Measurements from ENCODE around the gene GAS2. TPM values are rescaled to one million over a fixed set of nuclear protein-coding genes. Genes with fewer than 3 reads are reported as not detected.

GAS2 gene
- total RNA-seq, 1 experiment from 2014 or later: 9.4 TPM

DNA sequence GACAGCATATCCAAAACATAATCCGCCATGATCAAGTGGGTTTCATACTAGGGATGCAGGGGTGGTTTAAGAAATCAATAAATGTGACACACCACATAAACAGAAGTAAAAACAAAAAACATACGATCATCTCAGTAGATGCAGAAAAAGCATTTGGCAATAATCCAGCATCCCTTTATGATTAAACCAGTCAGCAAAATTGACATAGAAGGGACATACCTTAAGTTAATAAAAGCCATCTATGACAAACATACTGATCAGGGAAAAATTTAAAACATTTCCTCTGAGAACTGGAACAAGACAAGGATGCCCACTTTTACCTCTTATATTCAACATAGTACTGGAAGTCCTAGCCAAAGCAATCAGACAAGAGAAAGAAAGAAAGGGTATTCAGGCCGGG lies 49.6 kb downstream of the GAS2 start:
- Mint-ChIP-seq H3K4me1 (ENCODE audit: low read depth, unreplicated experiment) (no peaks in the 10 kb centered on the region), H3K36me3 (ENCODE audit: insufficient read depth, unreplicated experiment) (no peaks in the 10 kb centered on the region), H3K27me3 (ENCODE audit: insufficient read depth, unreplicated experiment) (no peaks in the 10 kb centered on the region), H3K9me3 (ENCODE audit: unreplicated experiment) (peaks cover 16% of the 10 kb centered on the region), H3K27ac (ENCODE audit: unreplicated experiment) (no peak overlapping the region), H3K4me3 (ENCODE audit: unreplicated experiment) (no peak overlapping the region)
- Histone ChIP-seq H3K4me3 (ENCODE audit: low read depth, low read length) (no peak overlapping the region), H3K9me3 (peaks cover 6% of the 10 kb centered on the region; the same call in 1 of the 2 replicates), H3K4me1 (peaks cover 8% of the 10 kb centered on the region), H3K36me3 (ENCODE audit: control insufficient read depth, insufficient read depth, low read length) (no peaks in the 10 kb centered on the region), H3K27me3 (replicated peaks; ENCODE audit: control insufficient read depth, insufficient read depth, low read length) (no peaks in the 10 kb centered on the region)
- no TSS peak for BruUV-seq (replicated peaks)
- CTCF ChIA-PET: no interaction called here
- intact Hi-C loops (cut with micrococcal nuclease; ENCODE audit: unreplicated experiment): no loop called here
- DNase-seq: no peak
- TF ChIP-seq, protein P1, sequence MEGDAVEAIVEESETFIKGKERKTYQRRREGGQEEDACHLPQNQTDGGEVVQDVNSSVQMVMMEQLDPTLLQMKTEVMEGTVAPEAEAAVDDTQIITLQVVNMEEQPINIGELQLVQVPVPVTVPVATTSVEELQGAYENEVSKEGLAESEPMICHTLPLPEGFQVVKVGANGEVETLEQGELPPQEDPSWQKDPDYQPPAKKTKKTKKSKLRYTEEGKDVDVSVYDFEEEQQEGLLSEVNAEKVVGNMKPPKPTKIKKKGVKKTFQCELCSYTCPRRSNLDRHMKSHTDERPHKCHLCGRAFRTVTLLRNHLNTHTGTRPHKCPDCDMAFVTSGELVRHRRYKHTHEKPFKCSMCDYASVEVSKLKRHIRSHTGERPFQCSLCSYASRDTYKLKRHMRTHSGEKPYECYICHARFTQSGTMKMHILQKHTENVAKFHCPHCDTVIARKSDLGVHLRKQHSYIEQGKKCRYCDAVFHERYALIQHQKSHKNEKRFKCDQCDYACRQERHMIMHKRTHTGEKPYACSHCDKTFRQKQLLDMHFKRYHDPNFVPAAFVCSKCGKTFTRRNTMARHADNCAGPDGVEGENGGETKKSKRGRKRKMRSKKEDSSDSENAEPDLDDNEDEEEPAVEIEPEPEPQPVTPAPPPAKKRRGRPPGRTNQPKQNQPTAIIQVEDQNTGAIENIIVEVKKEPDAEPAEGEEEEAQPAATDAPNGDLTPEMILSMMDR (IDR thresholded peaks at IDR 0.05; ENCODE audit: insufficient read depth in 1 of 2, low read depth in 1 of 2, low read length in 1 of 2, severe bottlenecking in 1 of 2, unreplicated experiment in 1 of 2): no peak
- POLR2A ChIA-PET: no interaction called here

DNA sequence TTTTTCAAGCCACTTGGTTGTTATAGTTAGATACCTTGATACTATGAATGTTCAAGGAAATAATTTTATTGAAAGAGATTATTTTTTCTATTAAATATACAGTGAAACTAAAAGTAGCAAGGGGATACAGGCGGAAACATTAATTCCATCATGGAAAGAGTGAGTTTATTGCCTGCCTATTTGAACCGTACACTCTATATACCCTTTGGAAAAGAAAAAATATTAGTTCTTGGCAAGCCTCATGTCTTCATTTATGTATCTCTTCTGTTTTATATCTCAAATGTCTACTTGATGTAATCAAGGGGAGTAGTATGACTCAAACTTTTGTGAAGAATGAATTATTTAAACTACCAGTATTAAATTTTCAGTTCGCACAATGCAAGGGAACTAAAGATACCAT lies 54.0 kb downstream of the GAS2 start:
- no peak overlapping the region for H3K27ac Mint-ChIP-seq (ENCODE audit: unreplicated experiment)
- TF ChIP-seq, protein P1 (IDR thresholded peaks at IDR 0.05; ENCODE audit: insufficient read depth in 1 of 2, low read depth in 1 of 2, low read length in 1 of 2, severe bottlenecking in 1 of 2, unreplicated experiment in 1 of 2): no peak
- no peak overlapping the region for H3K4me3 Mint-ChIP-seq (ENCODE audit: unreplicated experiment)
- peaks cover 5% of the 10 kb centered on the region; the same call in 1 of the 2 replicates for H3K4me1 ChIP-seq
- no peaks in the 10 kb centered on the region for H3K27me3 ChIP-seq (replicated peaks; ENCODE audit: control insufficient read depth, insufficient read depth, low read length)
- ChIA-PET CTCF (no interaction called here), POLR2A (no interaction called here)
- H3K27me3 Mint-ChIP-seq (ENCODE audit: insufficient read depth, unreplicated experiment): no peaks in the 10 kb centered on the region
- no peaks in the 10 kb centered on the region for H3K9me3 ChIP-seq
- peaks cover 4% of the 10 kb centered on the region for H3K9me3 Mint-ChIP-seq (ENCODE audit: unreplicated experiment)
- no peaks in the 10 kb centered on the region for H3K36me3 Mint-ChIP-seq (ENCODE audit: insufficient read depth, unreplicated experiment)
- no peak overlapping the region for H3K4me3 ChIP-seq (ENCODE audit: low read depth, low read length)
- no TSS peak for BruUV-seq (replicated peaks)
- no peaks in the 10 kb centered on the region for H3K36me3 ChIP-seq (ENCODE audit: control insufficient read depth, insufficient read depth, low read length)
- H3K4me1 Mint-ChIP-seq (ENCODE audit: low read depth, unreplicated experiment): no peaks in the 10 kb centered on the region
- no peak for DNase-seq
- intact Hi-C loops (cut with micrococcal nuclease; ENCODE audit: unreplicated experiment): no loop called here

DNA sequence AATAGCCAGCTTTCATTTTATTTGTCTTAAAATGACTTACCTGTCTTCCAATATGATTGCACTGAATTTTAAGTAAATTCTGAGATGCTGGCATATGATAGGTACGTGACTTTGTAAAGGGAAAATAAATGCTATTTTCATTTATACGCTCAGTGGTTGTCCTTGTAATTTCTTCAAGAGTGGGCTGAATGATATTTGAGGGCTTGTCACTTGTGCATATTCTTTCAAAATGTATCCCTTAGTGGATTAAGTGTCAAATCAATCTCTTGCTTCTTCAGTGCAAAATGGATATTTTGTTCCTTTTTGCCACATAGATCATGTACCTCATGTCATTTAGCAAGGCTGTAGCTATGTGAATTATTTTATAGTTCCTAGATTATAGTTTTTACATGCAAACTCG lies 56.9 kb downstream of the GAS2 start:
- no TSS peak for BruUV-seq (replicated peaks)
- Mint-ChIP-seq H3K4me3 (ENCODE audit: unreplicated experiment) (no peak overlapping the region), H3K9me3 (ENCODE audit: unreplicated experiment) (no peaks in the 10 kb centered on the region), H3K27me3 (ENCODE audit: insufficient read depth, unreplicated experiment) (no peaks in the 10 kb centered on the region), H3K36me3 (ENCODE audit: insufficient read depth, unreplicated experiment) (no peaks in the 10 kb centered on the region), H3K27ac (ENCODE audit: unreplicated experiment) (no peak overlapping the region), H3K4me1 (ENCODE audit: low read depth, unreplicated experiment) (no peaks in the 10 kb centered on the region)
- H3K4me3 ChIP-seq (ENCODE audit: low read depth, low read length): no peak overlapping the region
- TF ChIP-seq, protein P1 (IDR thresholded peaks at IDR 0.05; ENCODE audit: insufficient read depth in 1 of 2, low read depth in 1 of 2, low read length in 1 of 2, severe bottlenecking in 1 of 2, unreplicated experiment in 1 of 2): no peak
- CTCF ChIA-PET: no interaction called here
- H3K36me3 ChIP-seq (ENCODE audit: control insufficient read depth, insufficient read depth, low read length): no peaks in the 10 kb centered on the region
- peaks cover 5% of the 10 kb centered on the region; the same call in 1 of the 2 replicates for H3K4me1 ChIP-seq
- H3K9me3 ChIP-seq: no peaks in the 10 kb centered on the region
- H3K27me3 ChIP-seq (replicated peaks; ENCODE audit: control insufficient read depth, insufficient read depth, low read length): no peaks in the 10 kb centered on the region
- POLR2A ChIA-PET: no interaction called here
- intact Hi-C loops (cut with micrococcal nuclease; ENCODE audit: unreplicated experiment): no loop called here
- no peak for DNase-seq

All from Caco-2 (cell line).